LNCAP (cell line): ENCODE data around the gene S1PR5.

ENCODE experiments used
- CTCF ChIP-seq: fragments of 450-650 bp; IDR thresholded peaks from 2 replicates; pipeline ENCODE4 v1.5.1; 2017; ENCODE audit warnings: mild to moderate bottlenecking

Gene S1PR5

DNA sequence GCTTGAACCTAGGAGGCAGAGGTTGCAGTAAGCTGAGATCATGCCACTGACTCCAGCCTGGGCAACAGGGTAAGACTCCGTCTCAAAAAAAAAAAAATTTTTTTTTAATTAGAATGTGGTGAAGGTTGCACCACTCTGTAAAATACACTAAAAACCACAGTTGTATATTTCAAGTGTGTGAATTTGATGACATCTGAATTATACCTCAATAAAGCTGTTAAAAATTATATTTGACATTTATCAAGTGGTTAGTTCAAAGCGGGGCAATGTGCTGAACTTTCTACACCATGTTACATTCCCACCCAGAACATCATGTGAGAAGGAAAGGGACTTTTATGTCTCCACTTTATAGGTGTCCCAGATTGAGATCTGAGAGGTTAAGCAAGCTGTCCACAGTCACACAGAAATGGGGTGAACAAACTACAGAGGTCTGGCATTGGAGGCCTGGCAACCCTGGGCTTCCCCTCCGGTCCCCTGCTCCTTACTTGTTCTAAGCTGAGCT is 5.9 kb upstream of the S1PR5 start:
- no peak for TF ChIP-seq CTCF

- TF ChIP-seq CTCF = no peak
Observed at GRCh38 chr19:10521461-10522171, 4.4 kb upstream of the S1PR5 start.

DNA sequence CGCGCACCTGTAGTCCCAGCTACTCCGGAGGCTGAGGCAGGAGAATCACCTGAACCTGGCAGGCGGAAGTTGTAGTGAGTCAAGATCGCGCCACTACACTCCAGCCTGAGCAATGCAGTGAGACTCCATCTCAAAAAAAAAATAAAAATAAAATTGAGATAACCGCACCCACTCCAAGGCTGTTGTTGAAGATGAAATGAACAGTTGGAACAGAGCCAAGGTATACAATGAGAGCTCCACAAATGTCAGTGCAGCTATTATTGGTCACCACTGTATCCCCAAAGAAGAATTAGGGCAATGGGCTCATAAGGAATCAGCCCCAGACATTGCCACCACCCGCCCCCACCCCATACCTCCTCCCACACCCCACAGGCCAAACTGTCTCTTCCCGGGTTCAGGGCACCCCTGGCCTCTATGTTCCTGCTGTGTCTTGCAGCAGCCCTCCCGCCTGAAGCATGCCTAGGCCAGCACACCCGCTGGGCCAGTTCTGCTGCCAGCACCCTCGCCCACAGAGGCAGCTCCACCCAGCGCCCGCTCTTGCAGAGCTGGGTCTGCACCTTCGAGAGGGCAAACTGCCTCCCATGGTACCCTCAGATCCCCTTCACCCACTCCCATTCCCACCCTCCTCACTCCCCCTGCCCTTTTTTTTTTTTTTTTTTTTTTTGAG is 3.5 kb upstream of the S1PR5 start:
- TF ChIP-seq CTCF = no peak

- no peak for TF ChIP-seq CTCF
Observed at GRCh38 chr19:10519421-10519820, 2.2 kb upstream of the S1PR5 start.

DNA sequence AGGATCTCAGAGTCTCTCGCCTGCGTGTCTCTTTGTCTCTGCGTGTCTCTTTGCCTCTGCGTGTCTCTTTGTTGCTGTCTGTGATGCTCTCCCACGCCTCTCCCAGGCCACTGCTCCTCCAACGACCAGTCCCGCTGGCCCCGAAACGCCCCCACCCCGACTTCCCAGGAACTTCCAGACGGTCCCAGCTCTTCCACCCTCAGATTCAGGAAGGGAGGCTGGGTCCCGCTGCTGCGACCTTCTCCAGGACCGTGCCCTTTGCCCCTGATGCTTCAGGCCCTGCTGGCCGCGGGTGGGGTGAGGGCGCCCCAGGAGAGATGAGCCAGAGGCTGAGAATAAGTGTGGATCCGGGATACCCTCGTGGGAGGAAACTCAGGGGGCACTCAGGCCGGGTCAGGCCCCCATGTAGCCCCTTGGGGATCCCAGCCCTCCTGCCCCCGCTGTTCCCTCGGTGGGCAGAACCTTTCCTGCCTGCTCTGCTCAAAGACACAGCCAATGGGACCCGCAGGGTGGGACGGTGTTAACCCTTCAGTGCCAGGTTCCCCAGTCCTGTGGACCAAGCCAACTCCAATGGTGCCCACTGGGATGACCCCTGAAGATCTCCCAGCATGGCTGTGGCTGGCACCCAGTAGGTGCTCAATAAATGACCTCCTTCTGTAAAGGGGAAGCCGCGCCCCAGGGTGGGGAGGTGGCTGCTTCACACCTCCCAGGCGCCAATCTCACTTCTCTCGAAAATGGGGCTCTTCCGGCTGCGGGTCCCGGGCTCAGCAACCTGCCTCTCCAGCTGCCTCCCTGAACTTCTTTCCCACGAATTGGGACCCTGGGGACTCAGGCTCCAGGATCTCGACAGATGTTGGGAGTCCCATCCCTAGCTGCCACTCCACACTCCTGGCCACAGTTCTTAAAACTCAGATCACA is 1.5 kb upstream of the S1PR5 start:
- no peak for TF ChIP-seq CTCF

DNA sequence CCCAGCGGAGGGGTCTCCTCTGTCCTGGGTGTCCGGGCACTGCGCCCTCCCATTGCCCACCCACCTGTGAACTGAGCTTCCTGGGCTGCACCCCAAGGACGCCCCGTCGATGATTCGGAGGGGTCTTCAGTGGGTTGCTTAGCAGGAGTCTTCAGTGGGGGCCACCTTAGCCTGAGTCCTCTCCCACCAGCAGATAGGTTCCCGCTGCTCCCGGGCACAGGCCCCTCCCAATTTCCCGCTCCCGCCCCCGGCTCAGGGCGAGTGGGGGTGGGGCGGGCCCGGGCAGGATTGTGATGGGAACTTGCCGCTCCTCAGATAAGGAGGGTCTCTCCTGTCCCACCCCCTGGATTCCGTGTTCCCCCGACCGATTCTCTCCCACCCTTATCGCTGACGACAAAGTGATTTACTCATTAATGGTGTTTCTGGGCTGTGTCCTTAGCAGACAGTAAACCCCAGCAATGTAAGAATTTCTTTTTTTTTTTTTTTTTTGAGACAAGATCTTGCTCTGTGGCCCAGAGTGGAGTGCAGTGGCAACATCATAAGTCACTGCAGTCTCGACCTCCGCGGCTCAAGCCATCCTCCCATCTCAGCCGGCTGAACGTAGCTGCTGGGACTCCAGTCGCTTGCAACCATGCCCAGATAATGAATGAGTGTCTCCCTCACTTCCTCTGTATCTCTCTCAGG is 655 bp upstream of the S1PR5 start:
- no peak for TF ChIP-seq CTCF
